Epithelial cell of esophagus (primary cell): ENCODE data around the gene NDUFB11.

Source experiments
- DNase-seq: peaks from one replicate; pipeline ENCODE4 v3.0.0; 2010; ENCODE audit warnings: low read depth
- H3K4me3 ChIP-seq: 2 replicates; pipeline ENCODE4 v1.5.1; 2011; ENCODE audit warnings: mild to moderate bottlenecking, low read length, control low read depth
- CTCF ChIP-seq: IDR thresholded peaks from 2 replicates; pipeline ENCODE4 v1.5.1; 2011; ENCODE audit warnings: low read depth, mild to moderate bottlenecking, low read length, control low read depth, inconsistent platforms; ENCODE audit not compliant: insufficient read depth; ENCODE audit errors: missing control alignments

The NDUFB11 gene

DNA sequence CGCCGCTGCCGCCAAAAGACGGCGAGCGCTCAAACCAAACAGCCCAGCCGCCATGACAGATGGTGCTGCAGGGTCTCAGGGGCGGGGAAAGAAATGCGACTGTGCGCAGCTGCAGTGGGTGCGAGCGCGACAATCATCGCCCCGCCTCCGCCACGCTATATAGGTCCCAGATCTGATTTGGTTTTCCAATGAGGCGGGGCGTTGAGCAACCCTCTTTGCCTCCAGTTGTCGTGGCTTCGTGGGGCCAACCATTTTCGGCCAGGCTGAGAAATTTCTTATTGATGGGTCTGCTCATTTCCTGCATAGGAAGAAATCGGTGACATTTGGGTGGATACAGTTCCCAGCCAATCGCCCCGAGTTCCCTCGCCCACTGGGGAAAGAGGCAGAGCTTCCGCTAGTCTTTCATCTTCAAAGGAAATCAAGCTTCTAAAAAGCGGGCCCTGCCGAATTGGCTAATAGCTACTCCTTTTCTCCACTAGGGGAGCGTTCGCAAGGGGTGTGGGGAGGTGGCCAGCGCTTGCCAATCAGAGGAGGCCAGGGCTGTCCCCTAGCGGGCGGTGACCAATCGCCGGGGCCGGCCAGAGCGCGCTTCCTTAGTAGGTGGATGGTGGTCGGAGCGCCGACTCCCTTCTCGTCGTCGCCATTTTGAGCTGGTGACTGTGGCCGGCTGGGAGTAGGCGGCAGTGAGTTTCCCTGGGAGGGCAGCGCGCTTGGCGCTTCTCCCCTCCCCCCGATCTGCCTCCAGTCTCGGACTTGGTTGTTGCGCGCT is at the start of gene NDUFB11, which contains the start of gene RBM10:
NDUFB11 (minus strand) TSS at position 77 of the 769 bp plus-strand sequence; CDS start at position 54, 23 bp downstream.
RBM10 (plus strand) TSS at position 596 of the 769 bp plus-strand sequence. CDS start 2,261 bp downstream, outside the sequence.
- peak; percentile 63 for TF ChIP-seq CTCF
- peak within 1 kb of the TSS; percentile 76 for H3K4me3 ChIP-seq
- peak; percentile 96 for DNase-seq

GRCh38 chrX:47193475-47194193 is 49.1 kb upstream of the NDUFB11 start, which contains the start of gene UBA1:
Gene UBA1 (plus strand): TSS chrX:47193829. CDS start chrX:47198803, 4,974 bp downstream.
- TF ChIP-seq CTCF, result peak; percentile 56
- peak; percentile 93 for DNase-seq
- peak within 1 kb of the TSS; percentile 74 for H3K4me3 ChIP-seq

GRCh38 chrX:47191806-47192401 is 47.4 kb upstream of the NDUFB11 start:
- H3K4me3 ChIP-seq, result peak overlapping the region; percentile 66
- DNase-seq, result no peak
- no peak for TF ChIP-seq CTCF

DNA sequence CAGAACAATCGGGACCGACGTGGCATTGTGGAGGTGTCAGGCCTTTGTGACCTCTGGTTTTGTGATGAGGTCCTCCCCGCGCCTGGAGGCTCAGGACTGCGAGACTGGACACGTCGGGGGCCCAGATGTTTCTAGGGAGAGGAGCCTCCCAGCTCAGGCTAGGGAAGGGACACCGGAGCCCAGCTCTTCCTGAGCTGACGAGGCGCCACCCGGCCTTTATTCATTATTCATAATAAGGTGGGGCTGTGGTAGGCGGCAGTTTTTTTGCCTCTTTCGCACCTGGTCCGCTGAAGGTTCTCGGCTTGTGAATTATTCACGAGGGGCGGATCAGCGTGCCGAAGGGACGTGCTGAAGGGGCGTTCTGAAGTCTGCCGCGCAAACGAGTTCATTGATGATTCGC is 46.8 kb upstream of the NDUFB11 start:
- TF ChIP-seq CTCF, result no peak
- peak overlapping the region; percentile 66 for H3K4me3 ChIP-seq
- DNase-seq, result peak; percentile 78

DNA sequence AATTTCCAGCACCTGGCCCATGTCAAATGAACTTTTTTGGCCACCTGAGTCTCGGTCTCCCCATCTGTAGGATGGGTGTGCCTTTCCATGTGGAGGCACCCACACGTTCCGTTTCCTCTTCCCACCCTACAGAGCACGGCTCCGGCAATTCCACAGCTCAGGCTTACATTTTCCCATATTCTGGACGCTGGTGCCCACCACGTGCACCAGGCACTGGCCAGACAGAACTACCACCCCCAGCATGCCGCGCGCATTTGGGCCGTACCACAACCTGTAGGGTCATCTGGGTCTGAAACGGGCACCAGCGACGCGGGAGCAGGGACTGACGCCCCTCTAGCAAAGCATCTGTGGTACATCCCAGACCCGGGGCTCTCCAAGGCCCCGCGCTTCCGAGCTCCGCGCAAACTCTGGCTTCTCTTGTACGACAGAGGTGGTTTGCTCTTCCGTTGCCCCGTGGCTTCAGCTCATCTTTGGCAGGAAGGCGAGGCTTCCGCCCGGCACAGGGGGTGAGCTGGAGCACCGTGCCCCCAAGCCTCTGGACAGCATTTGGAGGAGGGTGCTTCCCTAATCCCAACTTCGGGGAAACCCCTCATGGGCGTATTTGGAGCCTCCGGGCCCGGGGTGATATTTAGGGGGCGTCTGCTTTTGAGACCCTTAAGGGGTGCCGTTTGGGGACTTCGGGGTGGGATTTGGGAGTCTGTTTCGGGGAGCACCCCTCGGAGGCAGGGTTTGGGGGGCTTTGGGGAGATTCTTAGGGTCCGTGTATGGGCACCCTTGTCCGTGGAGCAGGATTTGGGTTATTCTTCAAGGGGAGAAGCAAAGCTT is 46.2 kb upstream of the NDUFB11 start:
- peak; percentile 91 for DNase-seq
- peak overlapping the region; percentile 66 for H3K4me3 ChIP-seq
- no peak for TF ChIP-seq CTCF

DNA sequence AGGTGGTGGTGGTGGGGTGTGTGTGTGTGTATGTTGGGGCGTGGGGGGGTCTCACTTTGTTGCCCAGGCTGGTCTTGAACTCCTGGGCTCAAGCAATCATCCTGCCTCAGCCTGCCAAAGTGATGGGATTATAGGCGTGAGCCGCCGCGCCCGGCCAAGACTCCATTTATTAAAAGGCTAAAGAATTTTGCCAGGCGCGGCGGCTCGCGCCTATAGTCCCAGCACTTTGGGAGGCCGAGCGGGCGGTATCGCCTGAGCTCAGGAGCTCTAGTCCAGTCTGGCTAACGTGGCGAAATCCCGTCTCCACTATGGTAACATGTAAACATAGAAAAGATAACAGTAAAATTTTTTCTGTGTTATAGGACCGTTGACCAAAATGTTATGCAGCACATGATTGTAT is 45.4 kb upstream of the NDUFB11 start:
- TF ChIP-seq CTCF, result no peak
- DNase-seq, result no peak
- no peak overlapping the region for H3K4me3 ChIP-seq
